CD4-positive, alpha-beta T cell treated with Interferon gamma for 1 hour (primary cell): ENCODE measurements around the gene CYP3A5.
"Not testable (repeated sequence)": the region's sequence is repeated elsewhere in the genome, so short reads cannot be mapped to it uniquely, and the experiment has no call there.

ENCODE experiments used
- DNase-seq: peaks from one replicate; pipeline ENCODE4 v3.0.0-alpha.2; 2020

The CYP3A5 gene

GRCh38 chr7:99679400-99680191 lies at the start of gene CYP3A5:
Gene CYP3A5, minus strand, starts transcription at chr7:99679996. Its CDS starts 100 bp downstream, at chr7:99679896.
- no peak for DNase-seq

GRCh38 chr7:99728615-99729014 lies 48.8 kb upstream of the CYP3A5 start:
- no peak for DNase-seq

- not testable (repeated sequence) for DNase-seq
Observed at GRCh38 chr7:99723201-99723600, 43.4 kb upstream of the CYP3A5 start.

- DNase-seq: no peak
Observed at GRCh38 chr7:99720800-99721595, 41.2 kb upstream of the CYP3A5 start.

- DNase-seq: no peak
Observed at GRCh38 chr7:99719996-99720769, 40.4 kb upstream of the CYP3A5 start.

GRCh38 chr7:99713995-99714570 lies 34.3 kb upstream of the CYP3A5 start:
- DNase-seq: no peak

- DNase-seq: no peak
Observed at GRCh38 chr7:99709838-99710578, 30.2 kb upstream of the CYP3A5 start.

- DNase-seq: no peak
Observed at GRCh38 chr7:99709260-99709659, 29.5 kb upstream of the CYP3A5 start.

- DNase-seq: no peak
Observed at GRCh38 chr7:99707096-99707495, 27.3 kb upstream of the CYP3A5 start.

- no peak for DNase-seq
Observed at GRCh38 chr7:99699946-99700345, 20.1 kb upstream of the CYP3A5 start.

- DNase-seq: not testable (repeated sequence)
Observed at GRCh38 chr7:99698867-99699730, 19.3 kb upstream of the CYP3A5 start.

- no peak for DNase-seq
Observed at GRCh38 chr7:99694912-99695304, 15.1 kb upstream of the CYP3A5 start.

GRCh38 chr7:99694201-99694911 lies 14.6 kb upstream of the CYP3A5 start:
- DNase-seq: no peak

- no peak for DNase-seq
Observed at GRCh38 chr7:99693427-99694200, 13.8 kb upstream of the CYP3A5 start.

- no peak for DNase-seq
Observed at GRCh38 chr7:99693100-99693426, 13.3 kb upstream of the CYP3A5 start.

- not testable (repeated sequence) for DNase-seq
Observed at GRCh38 chr7:99692563-99692962, 12.8 kb upstream of the CYP3A5 start.

- not testable (repeated sequence) for DNase-seq
Observed at GRCh38 chr7:99691658-99692057, 11.9 kb upstream of the CYP3A5 start.

- DNase-seq: not testable (repeated sequence)
Observed at GRCh38 chr7:99690918-99691317, 11.1 kb upstream of the CYP3A5 start.

- not testable (repeated sequence) for DNase-seq
Observed at GRCh38 chr7:99685871-99686608, 6.2 kb upstream of the CYP3A5 start.
